ENCODE results near the gene MEF2D.

The MEF2D gene

DNA sequence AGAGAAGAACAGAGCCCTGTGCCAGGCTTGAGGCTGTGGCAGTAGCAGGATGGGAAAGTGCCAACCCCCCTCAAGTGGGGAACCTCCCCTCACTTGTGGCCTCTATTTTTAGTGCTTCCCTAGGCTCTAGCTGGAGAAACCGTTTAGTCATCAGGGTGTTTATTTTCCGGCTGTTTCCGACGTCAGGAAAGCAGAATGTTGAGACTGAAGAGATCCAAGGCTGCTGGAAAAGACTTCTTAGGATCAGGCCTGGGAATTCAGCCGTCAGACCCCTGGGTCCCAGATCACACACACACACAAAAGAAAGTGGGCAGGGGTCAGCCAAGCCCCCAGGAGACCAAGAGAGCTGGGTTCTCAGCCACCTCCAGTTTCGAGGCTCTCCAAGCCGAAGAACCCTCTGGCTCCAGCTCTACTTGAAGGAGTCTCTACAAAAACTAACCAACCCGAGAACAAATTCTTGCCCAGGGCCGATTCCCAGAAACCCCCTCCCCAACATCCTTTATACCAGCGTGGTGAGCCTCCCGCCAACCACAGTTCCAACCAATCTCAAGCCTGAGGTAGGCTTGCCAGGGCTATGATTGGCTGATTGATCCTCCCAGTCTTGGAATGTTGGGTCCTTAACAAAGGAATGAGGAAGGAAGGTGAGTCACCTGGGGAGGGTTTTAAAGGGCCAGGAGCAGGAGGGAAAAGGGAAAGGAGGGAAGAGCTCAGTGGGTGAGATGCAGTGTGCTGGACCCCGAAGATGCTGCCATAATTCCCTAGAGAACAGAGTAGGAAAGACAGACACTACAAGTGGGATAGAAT lies 2.5 kb upstream of the MEF2D start:
- DNase-seq (ENCODE audit: extremely low spot score, insufficient read length, low read depth) (no peak), FAIRE-seq (no peak)

DNA sequence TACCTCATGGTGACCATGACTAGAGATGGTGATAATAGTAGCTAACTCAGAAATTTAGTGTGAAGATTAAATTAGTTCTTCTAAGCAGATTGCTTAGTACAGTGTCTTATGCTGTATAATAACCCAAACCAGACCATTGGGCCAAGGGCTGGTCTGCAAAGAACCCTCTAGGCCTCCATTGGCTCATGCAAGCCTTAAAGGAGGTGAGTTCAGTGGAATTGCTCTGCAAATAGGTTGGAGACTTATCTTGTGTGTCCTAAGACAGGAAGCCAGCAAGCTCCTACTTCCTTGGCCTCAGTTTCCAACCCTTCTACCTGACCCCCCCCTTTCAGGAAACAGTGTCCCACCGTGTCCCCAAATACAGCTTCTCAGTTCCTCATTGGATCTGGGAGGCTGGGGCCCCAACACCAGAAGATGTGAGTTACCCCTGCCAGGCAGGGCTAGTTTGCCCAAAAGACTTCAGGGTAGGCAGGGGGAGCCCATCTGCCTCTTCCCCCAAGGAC lies 1.9 kb upstream of the MEF2D start:
- FAIRE-seq (no peak), DNase-seq (ENCODE audit: extremely low spot score, insufficient read length, low read depth) (no peak)

DNA sequence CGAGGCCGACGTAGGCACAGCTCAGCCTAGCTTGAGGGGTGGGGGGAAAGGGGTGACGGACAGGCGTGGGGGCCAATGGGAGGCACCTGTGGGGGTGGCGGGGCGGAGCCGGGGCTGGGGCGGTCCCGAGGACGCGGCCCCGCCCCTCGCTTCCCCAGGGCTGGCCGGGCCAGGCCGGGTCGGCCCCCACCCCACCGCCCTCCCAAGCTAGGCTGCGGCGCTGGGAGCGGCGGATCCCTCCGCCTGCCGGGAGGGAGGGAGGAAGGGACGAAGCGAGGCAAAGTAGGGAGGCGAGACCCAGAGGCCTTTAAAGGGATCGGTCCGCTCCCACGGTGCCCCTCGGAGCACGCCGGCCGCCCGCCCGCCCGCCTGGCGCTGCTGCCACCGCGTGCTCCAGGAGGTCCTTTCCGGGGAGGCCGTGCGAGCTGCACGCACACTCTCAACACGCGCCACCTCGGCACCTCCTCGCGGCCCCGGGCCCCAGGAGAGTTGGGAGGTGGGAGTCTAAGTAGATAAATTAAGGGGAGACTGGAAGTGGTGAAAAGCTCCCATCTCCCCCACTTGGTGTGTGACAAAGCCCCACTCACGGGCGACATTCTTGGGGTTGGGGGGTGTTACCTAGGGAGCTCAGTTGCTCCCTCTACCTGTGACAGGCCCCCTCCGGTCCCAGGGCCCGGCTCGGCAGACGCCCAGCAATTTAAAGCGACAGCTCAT lies 375 bp upstream of the MEF2D start:
- DNase-seq (ENCODE audit: extremely low spot score, insufficient read length, low read depth) (peak; percentile 86), FAIRE-seq (peak; percentile 82)

DNA sequence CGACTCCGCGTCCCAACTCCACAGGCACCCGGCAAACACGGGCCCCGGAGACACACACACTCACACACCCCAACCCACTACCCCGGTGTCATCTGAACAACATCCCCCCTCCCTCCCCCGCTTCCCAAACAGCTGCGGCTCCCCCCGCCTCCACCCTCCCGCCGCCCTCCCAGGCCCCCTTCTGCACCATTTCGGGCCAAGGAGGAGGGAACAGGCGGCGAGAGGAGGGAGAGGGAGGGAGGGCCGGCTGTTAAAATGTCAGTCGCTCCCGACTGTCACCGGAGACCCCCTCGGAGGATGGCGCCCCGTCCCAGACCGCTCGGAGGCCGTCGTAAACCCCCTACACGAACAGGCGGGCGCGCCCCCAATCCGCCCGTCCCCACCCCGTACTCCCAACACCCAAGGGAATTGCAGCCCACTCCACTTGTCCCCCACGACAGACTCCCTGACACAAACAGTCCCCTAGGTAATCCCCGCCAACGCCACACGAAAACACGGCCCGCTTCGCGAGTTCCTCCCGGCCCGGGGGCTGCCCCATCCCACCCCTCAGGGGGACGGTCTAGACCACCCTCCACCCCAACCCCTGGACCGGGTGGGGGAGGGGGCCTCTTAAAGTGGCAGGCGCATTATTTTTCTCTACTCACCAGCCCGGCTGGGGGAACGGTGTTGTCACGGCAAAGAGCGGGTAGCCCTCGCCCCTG lies 583 bp downstream of the MEF2D start:
- FAIRE-seq, result no peak
- no peak for DNase-seq (ENCODE audit: extremely low spot score, insufficient read length, low read depth)

DNA sequence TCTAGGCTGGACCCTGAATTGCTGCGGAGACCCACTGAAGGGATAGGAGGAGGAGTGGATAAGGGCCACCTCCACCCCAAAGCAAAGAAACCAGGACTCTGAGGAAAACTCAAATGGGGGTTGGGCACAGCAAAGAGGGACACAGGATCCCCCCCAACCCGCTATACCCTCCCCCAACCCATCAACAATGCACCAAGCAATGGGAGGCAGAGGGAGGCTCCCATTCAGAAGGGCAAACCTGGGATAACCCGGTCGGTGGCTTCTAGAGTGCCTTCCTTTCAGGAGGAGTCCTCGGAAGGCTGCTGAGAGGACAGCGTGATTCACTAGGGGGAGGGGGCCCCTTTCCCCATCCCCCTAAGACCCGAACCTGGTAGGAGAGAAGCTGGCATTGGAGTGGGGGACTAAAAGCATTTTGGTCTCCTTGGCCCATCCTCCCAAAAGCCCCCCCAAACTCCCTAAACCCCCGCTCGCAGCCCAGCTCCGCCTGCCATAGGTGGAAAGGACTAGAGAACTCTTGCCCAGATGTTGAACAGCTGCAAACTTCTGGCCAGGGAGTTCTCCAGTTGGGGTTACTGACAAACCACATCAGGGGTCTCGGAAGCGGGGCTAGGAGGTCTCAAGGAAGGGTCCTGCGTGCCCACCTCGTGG lies 1.3 kb downstream of the MEF2D start:
- DNase-seq (ENCODE audit: extremely low spot score, insufficient read length, low read depth), result no peak
- FAIRE-seq, result no peak

DNA sequence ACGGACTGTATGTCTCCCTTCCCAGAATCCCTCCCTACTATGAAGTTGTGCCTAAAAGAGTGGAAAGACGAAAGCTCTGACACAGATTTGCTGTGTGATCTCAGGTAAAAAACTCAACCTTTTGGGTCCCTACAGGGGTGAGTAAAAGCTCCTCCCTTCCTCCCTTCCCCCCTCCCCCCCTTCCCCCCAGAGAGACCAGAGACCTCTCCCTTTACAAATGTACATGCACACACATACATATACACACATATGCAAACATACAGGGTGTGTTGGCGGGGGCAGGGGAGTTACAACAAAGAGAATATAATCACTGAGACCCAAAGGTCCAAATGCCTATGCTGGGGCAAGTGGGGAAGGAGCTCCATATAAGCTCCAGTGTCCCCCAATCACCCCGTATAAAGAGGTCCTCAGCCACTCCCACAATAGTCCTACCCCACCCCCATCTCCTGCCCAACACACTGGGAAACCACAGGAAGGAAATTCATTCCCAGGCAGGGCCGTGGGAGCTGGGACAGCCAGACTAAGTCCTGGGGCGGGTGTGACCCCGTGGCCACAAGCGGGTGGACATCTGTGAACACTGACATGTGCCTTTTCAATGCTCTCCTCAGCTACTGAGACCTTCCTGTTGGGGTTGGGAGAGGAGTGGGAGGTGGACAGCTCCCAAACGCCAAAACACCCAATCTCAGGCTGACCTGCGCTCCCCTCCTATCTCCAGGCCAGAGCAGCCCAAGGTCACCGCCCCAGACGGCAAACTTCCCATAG lies 2.0 kb downstream of the MEF2D start:
- DNase-seq (ENCODE audit: extremely low spot score, insufficient read length, low read depth) (no peak), FAIRE-seq (no peak)

DNA sequence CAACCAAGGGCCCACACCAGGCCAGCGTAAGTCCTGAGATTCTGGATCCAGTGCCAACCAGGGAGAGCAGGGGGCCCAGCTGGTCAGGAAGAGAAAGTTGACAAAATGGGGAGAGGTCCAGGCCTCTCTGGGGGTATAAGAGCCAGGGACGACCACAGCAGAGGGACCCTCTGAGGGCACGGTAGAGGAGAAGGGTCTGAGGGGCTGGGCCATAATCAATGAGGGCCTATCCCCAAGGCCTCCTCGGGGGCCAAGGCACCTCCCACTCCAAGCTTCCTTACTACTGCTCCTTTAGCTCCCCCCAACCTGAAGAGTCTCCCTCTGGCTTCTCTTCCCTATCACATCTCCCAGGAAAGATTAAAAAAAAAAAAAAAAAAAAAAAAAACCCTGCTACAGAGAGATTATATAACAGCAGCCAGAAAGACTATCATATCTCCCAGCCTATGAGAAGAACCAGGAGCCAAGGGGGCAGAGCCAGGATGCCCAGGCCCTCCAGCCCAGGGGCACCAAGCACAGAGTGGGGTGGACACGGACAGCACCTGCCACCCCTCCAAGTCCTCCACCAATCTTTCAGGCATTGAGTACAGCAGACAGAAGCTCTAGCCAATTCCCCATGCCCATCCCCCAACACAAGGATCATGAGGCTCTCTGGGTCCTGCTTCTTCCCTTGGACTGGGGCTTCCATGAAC lies 2.7 kb downstream of the MEF2D start:
- FAIRE-seq (no peak), DNase-seq (ENCODE audit: extremely low spot score, insufficient read length, low read depth) (no peak)

DNA sequence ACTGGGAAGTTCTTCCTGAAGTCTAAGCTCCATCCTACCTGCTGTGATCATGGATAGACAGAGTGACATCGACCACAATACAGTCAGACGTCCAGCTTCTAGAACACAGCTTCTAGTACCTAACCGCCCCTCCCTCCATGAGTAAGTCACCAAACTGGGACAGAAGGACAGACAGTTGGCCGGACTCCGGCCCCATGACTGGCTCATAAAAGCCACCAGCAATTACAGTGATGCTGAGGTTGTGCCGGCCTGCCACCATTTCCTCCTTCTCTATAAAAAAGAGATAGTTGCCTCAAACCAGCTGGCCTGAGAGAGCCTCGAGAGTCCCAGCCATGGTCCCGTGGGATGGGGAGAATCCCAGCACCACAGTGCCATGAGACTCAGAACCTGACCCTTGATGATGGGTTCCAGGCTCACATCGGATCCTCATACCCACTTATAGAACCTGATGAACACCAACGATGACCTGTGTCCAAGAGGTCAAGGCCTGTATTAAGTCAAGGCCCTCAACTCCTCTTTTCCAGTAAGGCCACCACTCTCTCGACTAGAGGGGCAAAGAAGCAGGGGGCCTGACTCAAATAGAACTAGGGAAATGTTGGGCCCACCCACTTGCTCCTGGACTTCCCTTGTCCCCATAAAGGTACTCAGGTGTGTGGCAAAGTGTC lies 3.4 kb downstream of the MEF2D start:
- FAIRE-seq, result no peak
- no peak for DNase-seq (ENCODE audit: extremely low spot score, insufficient read length, low read depth)

DNA sequence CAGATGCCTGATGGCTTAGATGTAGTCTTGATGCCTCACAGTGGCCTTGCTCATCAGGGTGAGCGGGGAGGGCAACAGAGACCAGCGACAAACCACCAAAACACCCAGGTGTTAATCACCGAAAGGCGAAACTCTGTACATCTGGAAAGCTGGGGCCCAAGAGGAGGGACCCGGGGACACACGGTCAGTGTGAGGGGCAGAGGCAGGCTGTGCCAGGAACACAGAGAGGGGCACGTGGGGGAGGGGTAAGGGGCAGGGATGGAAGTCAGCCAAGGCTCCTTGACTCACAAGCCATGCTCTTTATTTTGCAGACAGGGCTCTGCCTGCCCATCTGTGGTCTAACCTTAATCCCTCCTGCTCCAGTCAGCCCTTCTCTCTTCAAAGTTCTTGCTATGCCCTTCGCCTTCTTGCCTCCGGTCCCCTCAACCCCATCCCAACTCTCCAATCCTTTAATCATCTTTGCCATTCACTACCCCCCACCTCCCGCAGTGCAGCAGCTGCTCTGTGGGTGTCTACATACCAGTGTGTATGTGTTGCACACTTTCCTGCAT lies 4.3 kb downstream of the MEF2D start:
- FAIRE-seq, result peak; percentile 78
- DNase-seq (ENCODE audit: extremely low spot score, insufficient read length, low read depth), result no peak

DNA sequence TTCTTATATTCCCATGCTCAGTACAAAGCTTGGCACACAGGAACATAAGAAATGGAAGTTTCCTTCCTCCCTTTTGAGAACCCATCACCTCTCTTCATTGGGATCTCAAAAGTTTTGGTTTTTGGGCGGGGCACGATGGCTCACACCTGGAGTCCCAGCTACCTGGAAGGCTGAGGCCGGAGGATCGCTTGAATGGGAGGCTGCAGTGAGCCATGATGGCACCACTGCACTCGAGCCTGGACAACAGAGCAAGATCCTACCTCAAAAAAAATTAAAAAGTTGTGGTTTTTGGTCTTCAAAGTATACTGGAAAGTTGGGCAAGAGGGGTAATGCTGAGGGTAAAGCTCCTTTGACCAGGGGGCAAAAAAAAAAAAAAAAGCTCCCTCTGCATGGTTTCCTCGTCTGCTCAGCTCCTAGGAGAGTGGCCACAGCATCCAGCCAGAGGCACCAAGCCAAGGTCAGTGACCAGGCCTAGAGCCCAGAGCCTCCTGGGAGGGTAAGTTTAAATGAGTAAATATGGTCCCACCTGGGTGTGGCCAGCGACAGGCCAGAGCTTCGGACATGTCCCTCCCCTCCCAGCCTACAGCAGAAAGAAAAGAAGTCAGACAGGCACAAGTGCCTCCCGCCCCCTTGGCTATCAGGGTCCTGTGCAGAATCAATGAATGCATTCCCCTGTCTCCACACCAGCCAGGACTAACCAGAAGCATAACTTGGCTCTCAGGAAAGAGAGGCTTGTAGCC lies 5.0 kb downstream of the MEF2D start:
- no peak for FAIRE-seq

DNA sequence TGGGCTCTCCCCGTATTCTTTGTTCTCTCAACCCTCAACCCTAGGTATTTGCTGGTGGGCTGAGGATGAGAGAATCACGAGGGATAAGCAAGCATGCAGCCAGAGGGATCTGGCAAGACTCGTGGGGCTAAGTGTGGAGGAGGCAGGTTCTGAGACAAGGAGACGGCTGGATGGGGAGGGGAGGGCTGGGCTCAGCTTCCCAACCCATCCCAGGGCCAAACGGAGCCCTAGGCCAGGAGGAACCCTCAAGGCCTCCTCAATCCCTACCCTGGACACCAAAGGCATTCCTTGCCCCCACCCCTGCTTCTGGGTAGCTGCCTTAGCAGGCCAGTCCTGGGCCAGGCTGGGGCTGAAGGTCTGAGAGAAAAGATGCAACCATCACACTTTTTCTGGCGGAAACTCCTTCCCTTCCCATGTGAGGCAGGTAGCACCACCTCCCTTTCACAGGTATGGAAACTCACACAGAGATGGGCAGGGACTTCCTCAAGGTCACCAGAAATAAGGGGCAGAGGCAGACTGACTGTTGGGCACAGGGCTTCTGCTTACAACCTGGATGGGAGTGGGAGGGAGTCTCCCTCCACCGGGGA lies 6.2 kb downstream of the MEF2D start:
- no peak for FAIRE-seq
- no peak for DNase-seq (ENCODE audit: extremely low spot score, insufficient read length, low read depth)

More for the DNA sequence above, 5.0 kb downstream of the MEF2D start:
- no peak for DNase-seq (ENCODE audit: extremely low spot score, insufficient read length, low read depth)

DNA sequence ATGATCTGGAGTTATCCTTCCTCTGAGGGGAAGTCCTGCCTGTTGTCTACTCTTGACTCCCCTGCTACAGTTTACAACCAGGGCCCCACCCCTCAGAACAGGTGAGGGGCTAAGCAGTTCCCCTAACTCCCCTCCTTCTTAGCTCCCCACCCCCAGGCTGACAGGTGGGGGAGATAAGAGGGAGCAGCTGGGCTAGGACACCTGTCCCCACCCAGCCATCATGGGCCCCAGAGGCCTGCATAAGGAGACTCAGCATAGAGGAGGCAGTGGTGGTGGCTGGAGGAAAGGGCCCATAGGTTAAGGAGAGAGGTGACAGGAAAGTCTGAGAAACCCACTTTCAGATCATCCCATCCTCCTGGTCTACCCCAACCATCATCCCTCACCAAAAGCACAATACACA lies 6.8 kb downstream of the MEF2D start:
- no peak for DNase-seq (ENCODE audit: extremely low spot score, insufficient read length, low read depth)
- FAIRE-seq, result no peak

DNA sequence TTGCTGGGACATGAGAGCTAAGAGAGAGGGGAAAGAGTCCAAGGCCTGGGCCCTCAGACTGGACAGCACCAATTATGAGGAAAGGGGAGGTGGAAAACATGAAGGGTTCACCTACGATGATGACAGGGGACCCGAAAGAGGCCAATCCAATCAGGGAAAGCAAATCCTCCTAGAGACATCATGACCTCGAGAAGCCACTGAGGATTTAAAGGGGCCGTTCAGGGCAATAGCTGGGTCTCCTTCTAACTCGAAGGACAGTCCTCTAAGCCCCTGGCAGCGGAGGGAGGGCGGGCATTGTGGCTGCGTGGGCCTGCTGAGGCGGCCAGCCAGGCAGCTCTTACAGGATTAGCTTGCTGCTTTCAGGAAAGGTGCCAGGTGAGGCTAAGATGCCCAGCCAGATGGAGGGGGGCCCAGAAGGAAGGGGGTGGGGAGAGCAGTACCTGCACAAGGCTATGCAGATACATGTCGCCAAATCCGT lies 7.4 kb downstream of the MEF2D start:
- DNase-seq (ENCODE audit: extremely low spot score, insufficient read length, low read depth) (no peak), FAIRE-seq (no peak)

DNA sequence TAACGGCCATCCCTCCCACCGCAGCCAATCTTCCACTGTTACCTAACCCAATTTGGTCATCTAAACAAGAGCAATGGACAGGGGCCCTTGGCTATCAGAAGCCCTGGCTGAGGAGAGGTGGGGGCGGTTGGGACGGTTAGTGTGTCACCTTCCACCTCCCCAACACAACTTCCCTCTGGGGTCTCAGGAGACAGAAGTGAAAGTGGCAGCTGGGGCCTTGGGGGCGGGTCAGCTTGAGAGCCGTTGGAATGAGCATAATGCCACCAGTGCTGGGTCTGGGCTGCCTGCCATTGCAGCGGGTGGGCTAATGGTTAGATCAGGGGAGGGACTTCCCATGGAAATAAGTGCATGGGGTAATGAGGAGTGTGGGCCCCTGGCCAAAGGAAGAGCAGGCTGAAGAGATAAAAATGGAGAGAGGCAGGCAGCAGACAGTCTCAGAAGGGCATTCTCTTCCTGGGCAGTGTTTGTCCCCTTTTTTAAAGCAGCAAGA lies 7.9 kb downstream of the MEF2D start:
- DNase-seq (ENCODE audit: extremely low spot score, insufficient read length, low read depth) (no peak), FAIRE-seq (peak; percentile 81)

DNA sequence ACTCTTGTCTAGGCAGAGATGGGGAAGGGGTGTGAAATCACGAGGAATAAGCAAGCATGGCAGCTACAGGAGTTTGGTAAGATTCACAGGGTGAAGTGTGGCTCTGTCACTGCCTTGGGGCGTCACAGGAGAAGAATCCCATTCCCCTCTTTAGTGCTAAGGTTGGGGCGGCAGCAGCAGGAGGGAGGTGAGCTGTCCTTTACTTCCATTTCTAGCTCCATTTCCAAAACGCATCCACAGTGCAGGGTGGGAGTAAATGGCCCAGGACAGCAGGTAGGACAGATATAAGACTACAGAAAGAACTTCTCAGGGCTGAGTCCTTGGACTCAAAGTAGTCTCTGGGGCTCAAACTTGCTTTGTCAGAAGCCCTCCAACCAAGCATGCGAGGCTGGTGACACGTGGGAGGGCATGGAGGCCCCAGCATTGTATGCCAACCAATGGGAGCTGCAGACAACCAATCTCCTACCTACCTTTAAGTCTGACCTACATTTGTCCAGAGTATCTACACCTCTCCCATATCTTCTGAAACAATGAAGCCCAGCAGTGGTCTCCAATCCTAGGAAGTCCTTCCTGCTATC lies 8.5 kb downstream of the MEF2D start:
- DNase-seq (ENCODE audit: extremely low spot score, insufficient read length, low read depth), result no peak
- no peak for FAIRE-seq

DNA sequence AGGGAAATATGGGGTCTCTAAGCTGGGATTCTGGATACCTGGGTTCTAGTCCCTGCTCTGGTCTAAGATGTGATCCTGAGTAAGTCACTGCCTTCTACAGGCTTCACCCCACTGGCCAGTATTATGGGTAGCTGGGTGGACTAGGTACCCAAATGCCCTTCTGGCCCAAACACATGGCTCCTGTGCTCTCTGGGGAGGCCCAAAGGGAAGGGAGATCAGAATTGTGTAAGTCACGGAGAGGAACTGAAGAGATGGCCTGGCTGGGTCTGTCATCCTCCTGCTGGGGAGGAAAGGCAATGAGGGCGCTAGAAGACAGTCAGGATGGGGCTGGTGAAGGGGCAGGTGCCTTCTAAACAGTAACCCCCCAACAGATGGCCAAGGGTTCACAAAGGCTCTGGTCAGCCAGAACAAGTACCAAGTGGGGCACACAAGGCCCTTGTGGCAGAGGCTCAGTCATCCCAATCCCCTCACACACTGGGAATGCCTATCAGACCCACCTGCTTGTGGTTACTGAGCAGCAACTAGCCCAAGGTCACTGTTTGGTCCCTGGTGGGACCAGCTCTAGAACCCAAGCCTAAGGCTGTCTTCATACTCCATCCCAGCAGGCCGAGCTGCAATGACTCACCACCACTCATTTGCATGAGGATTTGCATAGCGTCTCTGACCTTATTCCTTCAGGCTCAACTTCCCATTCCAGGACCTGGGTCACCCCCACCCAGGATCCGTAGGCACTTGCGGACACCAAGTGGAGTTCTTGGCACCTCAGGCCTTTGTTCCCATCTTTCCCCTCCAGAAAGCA lies 9.2 kb downstream of the MEF2D start:
- no peak for DNase-seq (ENCODE audit: extremely low spot score, insufficient read length, low read depth)
- peak; percentile 61 for FAIRE-seq
